K562 (cell line): Measurements from ENCODE around the gene BGLAP. TPM values are rescaled to one million over a fixed set of nuclear protein-coding genes. Genes with fewer than 3 reads are reported as not detected.

Source experiments
- KLF1 ChIP-seq: fragments of 450-650 bp; IDR thresholded peaks from 2 replicates; pipeline ENCODE4 v1.6.1; 2016; ENCODE audit warnings: missing genetic modification characterization, missing compliant biosample characterization
- LEF1 ChIP-seq: fragments of 450-650 bp; IDR thresholded peaks from 2 replicates; pipeline ENCODE4 v1.6.1; 2016; ENCODE audit warnings: mild to moderate bottlenecking
- SMARCE1 ChIP-seq: fragments of 450-650 bp; IDR thresholded peaks from 2 replicates; pipeline ENCODE4 v1.7.1; 2016; ENCODE audit warnings: mild to moderate bottlenecking
- polyA plus RNA-seq, 8 experiments: library from polyadenylated mRNA; depleted of rRNA in 4 of 8; stranded (reverse) in 5 of 8; unstranded in 3 of 8; fragments of >200 nt; fragmentation: Nextera tagmentation in 2 of 8; fragmentation: Illumina TruSeq in 1 of 8; extraction: Ambion mirVana in 2 of 8; extraction: Trizol in 1 of 8; gene quantifications; 2 replicates each; pipeline versions ENCODE4 v1.2.1 to v1.2.3, GENCODE V29; 2011 to 2014; ENCODE audit warnings: inconsistent platforms in 1 of 8, missing spikeins in 1 of 8
- total RNA-seq, 7 experiments: library from RNA; depleted of rRNA in 6 of 7; stranded (reverse); fragments of >200 nt in 6 of 7; fragmentation: Illumina TruSeq in 2 of 7; extraction: Trizol in 2 of 7; gene quantifications; 2 replicates each; pipeline versions ENCODE4 v1.2.1 to v1.2.3, GENCODE V29; 2011 to 2021; ENCODE audit warnings: low replicate concordance in 1 of 7
- TF ChIP-seq, protein P1 (sequence below): fragments of 150-350 bp; conservative IDR thresholded peaks from 2 replicates; pipeline ENCODE4 v1.6.1; 2014; ENCODE audit warnings: low read length
- TF ChIP-seq, protein P2 (sequence below): fragments of 250-450 bp; sonication (Bioruptor Pico); IDR thresholded peaks from 2 replicates; pipeline ENCODE4 v1.5.0; 2020; ENCODE audit warnings: mild to moderate bottlenecking, borderline replicate concordance
- TF ChIP-seq, protein P3 (sequence below), 2 experiments: fragments of 450-650 bp; IDR thresholded peaks; 2 replicates each; pipeline ENCODE4 v1.6.1; 2016; ENCODE audit warnings: mild to moderate bottlenecking in 2 of 2, borderline replicate concordance in 1 of 2, low read depth in 1 of 2, moderate library complexity in 1 of 2
- TF ChIP-seq, protein P4 (sequence below): fragments of 450-650 bp; IDR thresholded peaks from 2 replicates; pipeline ENCODE4 v1.6.1; 2016; ENCODE audit warnings: borderline replicate concordance

BGLAP gene
- total and polyA plus RNA-seq, 9 of the 15 experiments (the other 6 are each of a cell fraction or from before 2014, with no cell fraction given): 0.15 to 1.4 (median 0.28) TPM; not detected in 3

DNA sequence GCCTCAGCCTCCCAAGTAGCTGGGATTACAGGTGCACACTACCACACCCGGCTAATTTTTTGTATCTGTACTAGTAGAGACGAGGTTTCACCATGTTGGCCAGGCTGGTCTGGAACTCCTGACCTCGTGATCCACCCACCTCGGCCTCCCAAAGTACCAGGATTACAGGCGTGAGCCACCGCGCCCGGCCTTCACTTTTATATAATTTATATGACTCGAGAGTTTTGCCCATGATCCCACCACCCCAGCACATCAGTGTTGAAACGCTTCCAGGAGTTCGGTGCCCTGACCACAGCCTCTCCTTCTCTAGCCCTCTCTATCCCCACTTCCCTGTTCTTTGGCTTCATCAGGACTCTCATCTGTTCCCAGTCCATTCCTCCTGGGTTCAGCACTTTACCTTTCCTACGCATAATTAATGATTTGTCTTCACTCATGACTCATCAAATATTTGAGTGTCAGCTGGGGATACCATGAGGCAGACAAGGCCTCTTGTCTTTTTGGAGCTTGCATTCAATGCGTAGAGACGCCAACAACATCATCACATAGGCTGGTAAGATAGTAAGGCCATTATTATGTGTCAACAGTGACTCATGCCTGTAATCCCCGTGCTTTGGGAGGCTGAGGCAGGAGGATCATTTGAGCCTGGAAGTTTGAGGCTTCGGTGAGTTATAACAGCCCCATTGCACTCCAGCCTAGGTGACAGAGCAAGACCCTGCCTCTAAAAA is 27.8 kb upstream of the BGLAP start (continued):
- TF ChIP-seq, protein P1, sequence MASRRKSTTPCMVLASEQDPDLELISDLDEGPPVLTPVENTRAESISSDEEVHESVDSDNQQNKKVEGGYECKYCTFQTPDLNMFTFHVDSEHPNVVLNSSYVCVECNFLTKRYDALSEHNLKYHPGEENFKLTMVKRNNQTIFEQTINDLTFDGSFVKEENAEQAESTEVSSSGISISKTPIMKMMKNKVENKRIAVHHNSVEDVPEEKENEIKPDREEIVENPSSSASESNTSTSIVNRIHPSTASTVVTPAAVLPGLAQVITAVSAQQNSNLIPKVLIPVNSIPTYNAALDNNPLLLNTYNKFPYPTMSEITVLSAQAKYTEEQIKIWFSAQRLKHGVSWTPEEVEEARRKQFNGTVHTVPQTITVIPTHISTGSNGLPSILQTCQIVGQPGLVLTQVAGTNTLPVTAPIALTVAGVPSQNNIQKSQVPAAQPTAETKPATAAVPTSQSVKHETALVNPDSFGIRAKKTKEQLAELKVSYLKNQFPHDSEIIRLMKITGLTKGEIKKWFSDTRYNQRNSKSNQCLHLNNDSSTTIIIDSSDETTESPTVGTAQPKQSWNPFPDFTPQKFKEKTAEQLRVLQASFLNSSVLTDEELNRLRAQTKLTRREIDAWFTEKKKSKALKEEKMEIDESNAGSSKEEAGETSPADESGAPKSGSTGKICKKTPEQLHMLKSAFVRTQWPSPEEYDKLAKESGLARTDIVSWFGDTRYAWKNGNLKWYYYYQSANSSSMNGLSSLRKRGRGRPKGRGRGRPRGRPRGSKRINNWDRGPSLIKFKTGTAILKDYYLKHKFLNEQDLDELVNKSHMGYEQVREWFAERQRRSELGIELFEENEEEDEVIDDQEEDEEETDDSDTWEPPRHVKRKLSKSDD: no peak
- TF ChIP-seq, protein P2, sequence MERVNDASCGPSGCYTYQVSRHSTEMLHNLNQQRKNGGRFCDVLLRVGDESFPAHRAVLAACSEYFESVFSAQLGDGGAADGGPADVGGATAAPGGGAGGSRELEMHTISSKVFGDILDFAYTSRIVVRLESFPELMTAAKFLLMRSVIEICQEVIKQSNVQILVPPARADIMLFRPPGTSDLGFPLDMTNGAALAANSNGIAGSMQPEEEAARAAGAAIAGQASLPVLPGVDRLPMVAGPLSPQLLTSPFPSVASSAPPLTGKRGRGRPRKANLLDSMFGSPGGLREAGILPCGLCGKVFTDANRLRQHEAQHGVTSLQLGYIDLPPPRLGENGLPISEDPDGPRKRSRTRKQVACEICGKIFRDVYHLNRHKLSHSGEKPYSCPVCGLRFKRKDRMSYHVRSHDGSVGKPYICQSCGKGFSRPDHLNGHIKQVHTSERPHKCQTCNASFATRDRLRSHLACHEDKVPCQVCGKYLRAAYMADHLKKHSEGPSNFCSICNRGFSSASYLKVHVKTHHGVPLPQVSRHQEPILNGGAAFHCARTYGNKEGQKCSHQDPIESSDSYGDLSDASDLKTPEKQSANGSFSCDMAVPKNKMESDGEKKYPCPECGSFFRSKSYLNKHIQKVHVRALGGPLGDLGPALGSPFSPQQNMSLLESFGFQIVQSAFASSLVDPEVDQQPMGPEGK (CRISPR knock-in tag): no peak
- TF ChIP-seq LEF1 (no peak), SMARCE1 (peak; percentile 57), KLF1 (tag) (no peak)
- TF ChIP-seq, protein P3, sequence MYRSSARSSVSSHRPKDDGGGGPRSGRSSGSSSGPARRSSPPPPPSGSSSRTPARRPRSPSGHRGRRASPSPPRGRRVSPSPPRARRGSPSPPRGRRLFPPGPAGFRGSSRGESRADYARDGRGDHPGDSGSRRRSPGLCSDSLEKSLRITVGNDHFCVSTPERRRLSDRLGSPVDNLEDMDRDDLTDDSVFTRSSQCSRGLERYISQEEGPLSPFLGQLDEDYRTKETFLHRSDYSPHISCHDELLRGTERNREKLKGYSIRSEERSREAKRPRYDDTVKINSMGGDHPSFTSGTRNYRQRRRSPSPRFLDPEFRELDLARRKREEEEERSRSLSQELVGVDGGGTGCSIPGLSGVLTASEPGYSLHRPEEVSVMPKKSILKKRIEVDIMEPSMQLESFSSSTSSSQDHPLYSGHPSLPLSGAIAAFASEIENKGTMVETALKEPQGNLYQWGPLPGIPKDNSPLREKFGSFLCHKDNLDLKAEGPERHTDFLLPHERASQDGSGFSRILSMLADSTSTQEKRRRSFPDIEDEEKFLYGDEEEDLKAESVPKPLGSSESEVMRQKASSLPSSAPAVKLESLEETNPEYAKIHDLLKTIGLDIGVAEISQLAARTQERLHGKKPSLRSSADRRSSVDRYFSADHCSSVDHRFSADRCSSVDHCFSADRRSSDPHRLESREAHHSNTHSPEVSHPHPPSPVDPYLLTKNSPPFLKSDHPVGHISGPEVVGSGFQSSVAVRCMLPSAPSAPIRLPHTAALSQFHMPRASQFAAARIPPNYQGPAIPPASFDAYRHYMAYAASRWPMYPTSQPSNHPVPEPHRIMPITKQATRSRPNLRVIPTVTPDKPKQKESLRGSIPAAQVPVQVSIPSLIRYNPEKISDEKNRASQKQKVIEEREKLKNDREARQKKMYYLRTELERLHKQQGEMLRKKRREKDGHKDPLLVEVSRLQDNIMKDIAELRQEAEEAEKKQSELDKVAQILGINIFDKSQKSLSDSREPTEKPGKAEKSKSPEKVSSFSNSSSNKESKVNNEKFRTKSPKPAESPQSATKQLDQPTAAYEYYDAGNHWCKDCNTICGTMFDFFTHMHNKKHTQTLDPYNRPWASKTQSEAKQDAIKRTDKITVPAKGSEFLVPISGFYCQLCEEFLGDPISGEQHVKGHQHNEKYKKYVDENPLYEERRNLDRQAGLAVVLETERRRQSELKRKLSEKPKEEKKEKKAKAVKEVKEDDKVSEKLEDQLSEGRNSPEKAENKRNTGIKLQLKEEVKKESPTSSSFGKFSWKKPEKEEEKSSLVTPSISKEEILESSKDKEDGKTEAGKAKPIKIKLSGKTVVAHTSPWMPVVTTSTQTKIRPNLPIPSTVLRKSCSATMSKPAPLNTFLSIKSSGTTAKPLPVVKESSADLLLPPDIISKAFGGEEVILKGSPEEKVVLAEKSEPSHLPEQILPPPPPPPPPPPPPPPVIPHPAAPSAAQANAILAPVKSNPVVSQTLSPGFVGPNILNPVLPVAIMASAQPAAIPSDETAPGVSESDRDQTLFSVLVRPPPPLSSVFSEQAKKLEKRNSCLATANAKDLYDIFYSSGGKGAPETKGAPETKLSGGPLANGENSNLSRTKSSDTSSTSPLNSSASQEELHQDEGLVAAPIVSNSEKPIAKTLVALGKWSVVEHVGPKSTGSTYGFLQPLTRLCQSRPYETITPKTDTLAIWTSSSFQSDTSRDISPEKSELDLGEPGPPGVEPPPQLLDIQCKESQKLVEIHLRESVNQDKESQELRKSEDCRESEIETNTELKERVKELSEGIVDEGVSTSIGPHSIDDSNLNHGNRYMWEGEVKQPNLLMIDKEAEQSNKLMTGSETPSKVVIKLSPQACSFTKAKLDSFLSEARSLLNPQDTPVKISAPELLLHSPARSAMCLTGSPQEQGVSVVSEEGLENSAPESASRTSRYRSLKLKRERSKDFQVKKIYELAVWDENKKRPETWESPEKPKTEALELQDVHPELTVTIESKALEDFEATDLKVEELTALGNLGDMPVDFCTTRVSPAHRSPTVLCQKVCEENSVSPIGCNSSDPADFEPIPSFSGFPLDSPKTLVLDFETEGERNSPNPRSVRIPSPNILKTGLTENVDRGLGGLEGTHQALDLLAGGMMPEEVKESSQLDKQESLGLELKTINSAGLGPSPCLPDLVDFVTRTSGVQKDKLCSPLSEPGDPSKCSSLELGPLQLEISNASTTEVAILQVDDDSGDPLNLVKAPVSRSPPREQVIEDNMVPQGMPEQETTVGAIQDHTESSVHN (IDR thresholded peaks at IDR 0.05; ENCODE audit: borderline replicate concordance in 1 of 2, low read depth in 1 of 2): 0 out of 4 replicates have a peak, but pooled peaks of 1 of the 2 experiments have one; percentile 55
- TF ChIP-seq, protein P4, sequence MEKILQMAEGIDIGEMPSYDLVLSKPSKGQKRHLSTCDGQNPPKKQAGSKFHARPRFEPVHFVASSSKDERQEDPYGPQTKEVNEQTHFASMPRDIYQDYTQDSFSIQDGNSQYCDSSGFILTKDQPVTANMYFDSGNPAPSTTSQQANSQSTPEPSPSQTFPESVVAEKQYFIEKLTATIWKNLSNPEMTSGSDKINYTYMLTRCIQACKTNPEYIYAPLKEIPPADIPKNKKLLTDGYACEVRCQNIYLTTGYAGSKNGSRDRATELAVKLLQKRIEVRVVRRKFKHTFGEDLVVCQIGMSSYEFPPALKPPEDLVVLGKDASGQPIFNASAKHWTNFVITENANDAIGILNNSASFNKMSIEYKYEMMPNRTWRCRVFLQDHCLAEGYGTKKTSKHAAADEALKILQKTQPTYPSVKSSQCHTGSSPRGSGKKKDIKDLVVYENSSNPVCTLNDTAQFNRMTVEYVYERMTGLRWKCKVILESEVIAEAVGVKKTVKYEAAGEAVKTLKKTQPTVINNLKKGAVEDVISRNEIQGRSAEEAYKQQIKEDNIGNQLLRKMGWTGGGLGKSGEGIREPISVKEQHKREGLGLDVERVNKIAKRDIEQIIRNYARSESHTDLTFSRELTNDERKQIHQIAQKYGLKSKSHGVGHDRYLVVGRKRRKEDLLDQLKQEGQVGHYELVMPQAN: no peak; the same call in 1 of the 2 replicates
